ENCODE data around the gene NECTIN1.
A peak's percentile ranks its signal among the peaks of the same experiment; 100 is the strongest.

Gene NECTIN1

GRCh38 chr11:119663279-119663678 is 65.7 kb downstream of the NECTIN1 start:
- no peak for DNase-seq (ENCODE audit: low read depth)
- H3K36me3 ChIP-seq (ENCODE audit: control insufficient read depth, insufficient read depth, low read length, severe bottlenecking), result no peaks in the 10 kb centered on the region
- no peak overlapping the region for H3K4me3 ChIP-seq (ENCODE audit: low read length)

GRCh38 chr11:119661226-119661625 is 67.8 kb downstream of the NECTIN1 start:
- DNase-seq (ENCODE audit: low read depth), result no peak
- Histone ChIP-seq H3K36me3 (ENCODE audit: control insufficient read depth, insufficient read depth, low read length, severe bottlenecking) (no peaks in the 10 kb centered on the region), H3K4me1 (ENCODE audit: control insufficient read depth, insufficient read depth, low read length) (no peaks in the 10 kb centered on the region), H3K27me3 (replicated peaks; ENCODE audit: control insufficient read depth, insufficient read depth, low read length) (peaks cover 4% of the 10 kb centered on the region), H3K9ac (ENCODE audit: low read length) (no peak overlapping the region), H3K9me3 (ENCODE audit: control insufficient read depth, low read length) (no peaks in the 10 kb centered on the region), H3K4me3 (ENCODE audit: low read length) (no peak overlapping the region)

More at GRCh38 chr11:119663279-119663678, 65.7 kb downstream of the NECTIN1 start:
- no peaks in the 10 kb centered on the region for H3K4me1 ChIP-seq (ENCODE audit: control insufficient read depth, insufficient read depth, low read length)
- peaks cover 3% of the 10 kb centered on the region for H3K27me3 ChIP-seq (replicated peaks; ENCODE audit: control insufficient read depth, insufficient read depth, low read length)
- no peaks in the 10 kb centered on the region for H3K9me3 ChIP-seq (ENCODE audit: control insufficient read depth, low read length)
- no peak overlapping the region for H3K9ac ChIP-seq (ENCODE audit: low read length)

- peaks cover 8% of the 10 kb centered on the region for H3K27me3 ChIP-seq (replicated peaks; ENCODE audit: control insufficient read depth, insufficient read depth, low read length)
- no peaks in the 10 kb centered on the region for H3K9me3 ChIP-seq (ENCODE audit: control insufficient read depth, low read length)
- DNase-seq (ENCODE audit: low read depth), result no peak
These were observed 68.9 kb downstream of the NECTIN1 start for GRCh38 chr11:119659971-119660723.

GRCh38 chr11:119652907-119653659 is 75.9 kb downstream of the NECTIN1 start:
- H3K9ac ChIP-seq (ENCODE audit: low read length), result no peak overlapping the region
- peaks cover 12% of the 10 kb centered on the region for H3K4me1 ChIP-seq (ENCODE audit: control insufficient read depth, insufficient read depth, low read length)
- H3K36me3 ChIP-seq (ENCODE audit: control insufficient read depth, insufficient read depth, low read length, severe bottlenecking), result no peaks in the 10 kb centered on the region
- no peak for DNase-seq (ENCODE audit: low read depth)
- H3K27me3 ChIP-seq (replicated peaks; ENCODE audit: control insufficient read depth, insufficient read depth, low read length), result peaks cover 5% of the 10 kb centered on the region
- H3K4me3 ChIP-seq (ENCODE audit: low read length), result no peak overlapping the region
- H3K9me3 ChIP-seq (ENCODE audit: control insufficient read depth, low read length), result no peaks in the 10 kb centered on the region

More at GRCh38 chr11:119659971-119660723, 68.9 kb downstream of the NECTIN1 start:
- Histone ChIP-seq H3K36me3 (ENCODE audit: control insufficient read depth, insufficient read depth, low read length, severe bottlenecking) (no peaks in the 10 kb centered on the region), H3K4me3 (ENCODE audit: low read length) (no peak overlapping the region), H3K4me1 (ENCODE audit: control insufficient read depth, insufficient read depth, low read length) (no peaks in the 10 kb centered on the region), H3K9ac (ENCODE audit: low read length) (no peak overlapping the region)

GRCh38 chr11:119651802-119652584 is 77.0 kb downstream of the NECTIN1 start:
- no peaks in the 10 kb centered on the region for H3K36me3 ChIP-seq (ENCODE audit: control insufficient read depth, insufficient read depth, low read length, severe bottlenecking)
- no peak overlapping the region for H3K9ac ChIP-seq (ENCODE audit: low read length)
- H3K4me1 ChIP-seq (ENCODE audit: control insufficient read depth, insufficient read depth, low read length), result peaks cover 12% of the 10 kb centered on the region
- no peaks in the 10 kb centered on the region for H3K9me3 ChIP-seq (ENCODE audit: control insufficient read depth, low read length)
- peak; percentile 14 for DNase-seq (ENCODE audit: low read depth)
- H3K27me3 ChIP-seq (replicated peaks; ENCODE audit: control insufficient read depth, insufficient read depth, low read length), result peaks cover 5% of the 10 kb centered on the region
- no peak overlapping the region for H3K4me3 ChIP-seq (ENCODE audit: low read length)

- Histone ChIP-seq H3K9ac (ENCODE audit: low read length) (no peak overlapping the region), H3K36me3 (ENCODE audit: control insufficient read depth, insufficient read depth, low read length, severe bottlenecking) (no peaks in the 10 kb centered on the region), H3K4me3 (ENCODE audit: low read length) (no peak overlapping the region), H3K9me3 (ENCODE audit: control insufficient read depth, low read length) (no peaks in the 10 kb centered on the region), H3K27me3 (replicated peaks; ENCODE audit: control insufficient read depth, insufficient read depth, low read length) (no peaks in the 10 kb centered on the region), H3K4me1 (ENCODE audit: control insufficient read depth, insufficient read depth, low read length) (peaks cover 12% of the 10 kb centered on the region)
- no peak for DNase-seq (ENCODE audit: low read depth)
These were observed 78.7 kb downstream of the NECTIN1 start for GRCh38 chr11:119650251-119650650.

- Histone ChIP-seq H3K4me3 (ENCODE audit: low read length) (no peak overlapping the region), H3K9ac (ENCODE audit: low read length) (no peak overlapping the region), H3K9me3 (ENCODE audit: control insufficient read depth, low read length) (no peaks in the 10 kb centered on the region), H3K4me1 (ENCODE audit: control insufficient read depth, insufficient read depth, low read length) (peaks cover 10% of the 10 kb centered on the region), H3K36me3 (ENCODE audit: control insufficient read depth, insufficient read depth, low read length, severe bottlenecking) (no peaks in the 10 kb centered on the region), H3K27me3 (replicated peaks; ENCODE audit: control insufficient read depth, insufficient read depth, low read length) (peaks cover 4% of the 10 kb centered on the region)
- DNase-seq (ENCODE audit: low read depth), result no peak
These were observed 81.7 kb downstream of the NECTIN1 start for GRCh38 chr11:119647254-119647653.

- Histone ChIP-seq H3K4me1 (ENCODE audit: control insufficient read depth, insufficient read depth, low read length) (peaks cover 6% of the 10 kb centered on the region), H3K27me3 (replicated peaks; ENCODE audit: control insufficient read depth, insufficient read depth, low read length) (peaks cover 7% of the 10 kb centered on the region), H3K9me3 (ENCODE audit: control insufficient read depth, low read length) (no peaks in the 10 kb centered on the region), H3K4me3 (ENCODE audit: low read length) (no peak overlapping the region), H3K9ac (ENCODE audit: low read length) (no peak overlapping the region), H3K36me3 (ENCODE audit: control insufficient read depth, insufficient read depth, low read length, severe bottlenecking) (no peaks in the 10 kb centered on the region)
- no peak for DNase-seq (ENCODE audit: low read depth)
These were observed 84.0 kb downstream of the NECTIN1 start for GRCh38 chr11:119645018-119645417.

GRCh38 chr11:119644502-119644901 is 84.5 kb downstream of the NECTIN1 start:
- no peak overlapping the region for H3K4me3 ChIP-seq (ENCODE audit: low read length)
- H3K36me3 ChIP-seq (ENCODE audit: control insufficient read depth, insufficient read depth, low read length, severe bottlenecking), result no peaks in the 10 kb centered on the region
- no peak for DNase-seq (ENCODE audit: low read depth)
- no peaks in the 10 kb centered on the region for H3K9me3 ChIP-seq (ENCODE audit: control insufficient read depth, low read length)
- peaks cover 12% of the 10 kb centered on the region for H3K27me3 ChIP-seq (replicated peaks; ENCODE audit: control insufficient read depth, insufficient read depth, low read length)
- peaks cover 6% of the 10 kb centered on the region for H3K4me1 ChIP-seq (ENCODE audit: control insufficient read depth, insufficient read depth, low read length)
- no peak overlapping the region for H3K9ac ChIP-seq (ENCODE audit: low read length)

GRCh38 chr11:119643876-119644225 is 85.1 kb downstream of the NECTIN1 start:
- Histone ChIP-seq H3K27me3 (replicated peaks; ENCODE audit: control insufficient read depth, insufficient read depth, low read length) (peaks cover 15% of the 10 kb centered on the region), H3K36me3 (ENCODE audit: control insufficient read depth, insufficient read depth, low read length, severe bottlenecking) (no peaks in the 10 kb centered on the region), H3K4me1 (ENCODE audit: control insufficient read depth, insufficient read depth, low read length) (peaks cover 6% of the 10 kb centered on the region), H3K9me3 (ENCODE audit: control insufficient read depth, low read length) (no peaks in the 10 kb centered on the region), H3K9ac (ENCODE audit: low read length) (no peak overlapping the region), H3K4me3 (ENCODE audit: low read length) (no peak overlapping the region)
- DNase-seq (ENCODE audit: low read depth), result no peak

All from adipocyte (in vitro differentiated cells).